Hindlimb muscle (tissue), 1 donor: ENCODE measurements around the gene CELSR1. TPM values are rescaled to one million over a fixed set of nuclear protein-coding genes. Genes with fewer than 3 reads are reported as not detected.
"Not testable (repeated sequence)": the region's sequence is repeated elsewhere in the genome, so short reads cannot be mapped to it uniquely, and the experiment has no call there.

Experiments used
- DNase-seq: peaks from one replicate; pipeline ENCODE4 v3.0.0-alpha.2; 2013
- polyA plus RNA-seq: library from polyadenylated mRNA; unstranded; fragments of 120-200 nt; gene quantifications from one replicate; pipeline ENCODE4 v1.2.1, GENCODE V29; 2013; ENCODE audit not compliant: insufficient read length

CELSR1 gene
- polyA plus RNA-seq, 1 donor: 7.6 TPM

DNA sequence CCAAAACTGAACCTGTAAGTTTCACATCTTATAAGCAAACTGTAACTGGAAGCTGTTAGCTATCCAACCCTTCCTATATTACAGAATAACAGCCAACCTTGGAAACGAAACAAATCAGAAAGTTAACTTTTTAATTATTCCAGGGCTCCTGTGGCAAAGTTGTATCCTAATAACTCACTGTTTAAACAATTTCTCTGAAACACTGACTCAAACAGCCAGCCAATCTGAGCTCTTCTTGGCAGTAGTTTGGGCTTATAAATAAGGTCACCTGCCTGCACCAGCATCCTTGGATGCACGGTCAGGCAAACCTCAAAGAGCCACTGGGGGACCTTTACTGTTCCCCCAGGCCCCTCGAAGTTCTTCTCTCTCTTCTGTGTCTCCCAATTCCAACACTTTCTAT lies 5.0 kb downstream of the CELSR1 start:
- DNase-seq: no peak

GRCh38 chr22:46531581-46532175 lies 5.7 kb downstream of the CELSR1 start:
- DNase-seq: no peak

DNA sequence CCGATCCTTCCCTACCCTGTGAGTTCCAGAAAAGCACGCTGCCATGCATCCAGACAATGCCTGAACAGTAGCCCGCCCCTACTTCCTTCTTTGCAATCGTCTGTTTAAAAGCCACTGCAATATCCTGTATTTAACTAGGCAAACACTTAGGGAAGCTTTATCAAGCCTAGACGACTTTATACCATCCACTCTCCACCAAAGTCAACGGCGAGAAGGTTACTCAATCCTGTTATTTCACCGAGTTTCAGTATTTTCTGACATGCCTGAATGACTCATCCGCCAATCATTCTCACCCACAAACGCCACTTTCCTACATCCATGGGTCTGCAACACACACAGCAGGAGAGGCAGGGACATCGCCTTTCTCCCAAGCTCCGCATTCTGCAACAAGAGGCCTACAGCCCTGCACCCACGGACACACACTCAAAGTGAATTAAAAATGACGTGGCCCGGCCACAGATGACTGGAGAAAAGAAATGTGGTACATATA lies 9.3 kb downstream of the CELSR1 start:
- DNase-seq: no peak

DNA sequence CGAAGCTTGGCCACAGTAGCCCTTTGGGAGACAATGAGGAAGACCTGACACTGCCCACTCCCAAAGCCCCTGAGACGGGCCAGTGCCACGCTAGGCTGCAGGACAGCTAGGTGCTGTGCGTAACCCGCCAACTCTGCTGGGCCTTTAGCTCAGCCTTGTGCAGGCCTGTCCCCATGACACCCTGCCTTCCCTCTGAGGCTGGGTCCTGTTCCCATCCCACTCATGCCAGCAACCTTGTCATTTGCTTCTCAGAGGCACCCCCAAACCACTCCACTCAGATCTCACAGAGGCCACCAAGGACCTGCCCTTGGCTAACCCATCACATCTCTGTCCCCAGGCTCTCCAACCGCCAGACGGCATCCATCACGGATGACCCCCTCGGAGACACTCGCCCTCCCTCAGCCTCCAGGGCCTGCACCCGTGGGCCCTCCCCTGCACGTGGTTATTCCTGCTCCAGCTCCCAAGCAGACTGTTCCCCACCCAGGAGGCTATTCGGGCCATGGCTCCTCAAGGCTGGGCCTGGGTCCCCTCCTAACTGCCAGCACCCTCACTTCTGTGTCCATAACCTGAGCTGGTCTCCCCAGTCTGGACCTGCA lies 11.1 kb downstream of the CELSR1 start:
- no peak for DNase-seq

DNA sequence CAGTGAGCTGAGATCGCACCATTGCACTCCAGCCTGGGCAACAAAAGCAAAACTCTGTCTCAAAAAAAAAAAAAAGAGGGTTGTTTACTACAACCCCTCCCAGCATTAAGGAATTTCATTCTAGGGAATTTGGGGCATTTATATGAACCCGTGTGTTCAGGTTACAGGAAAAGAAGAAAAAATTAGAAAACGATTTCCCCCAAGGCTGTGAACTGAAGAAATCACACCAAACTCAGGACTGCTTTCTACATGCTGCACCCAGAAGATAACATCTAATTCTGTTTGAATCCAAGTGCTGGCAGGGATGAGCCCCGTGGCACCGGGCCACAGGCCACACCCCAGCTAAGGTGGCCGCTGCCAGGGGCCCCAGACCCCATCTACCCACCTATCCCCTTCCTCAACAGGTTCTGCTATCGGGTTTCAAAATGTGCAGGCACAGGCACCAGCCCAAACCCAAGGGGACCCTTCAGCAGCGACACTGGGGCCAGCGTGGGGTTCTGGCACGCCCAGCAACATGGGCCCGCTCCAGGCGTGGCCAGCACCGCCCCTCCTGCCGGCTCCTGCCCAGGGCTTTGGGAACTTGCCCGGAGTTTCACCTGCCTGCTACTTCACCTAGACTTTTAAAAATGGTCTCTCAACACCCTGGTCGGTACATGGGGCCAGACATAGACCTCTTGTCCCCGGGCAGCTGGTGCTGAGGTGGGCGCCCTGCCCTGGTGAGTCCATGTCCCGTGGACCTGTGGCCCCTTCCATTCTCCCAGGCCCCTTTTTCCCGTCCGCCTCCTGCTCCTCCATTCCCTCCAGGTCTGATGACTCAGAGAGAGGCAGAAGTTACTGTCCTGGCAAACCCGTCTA lies 11.8 kb downstream of the CELSR1 start:
- DNase-seq: no peak

GRCh38 chr22:46524203-46524740 lies 13.1 kb downstream of the CELSR1 start:
- DNase-seq: no peak

DNA sequence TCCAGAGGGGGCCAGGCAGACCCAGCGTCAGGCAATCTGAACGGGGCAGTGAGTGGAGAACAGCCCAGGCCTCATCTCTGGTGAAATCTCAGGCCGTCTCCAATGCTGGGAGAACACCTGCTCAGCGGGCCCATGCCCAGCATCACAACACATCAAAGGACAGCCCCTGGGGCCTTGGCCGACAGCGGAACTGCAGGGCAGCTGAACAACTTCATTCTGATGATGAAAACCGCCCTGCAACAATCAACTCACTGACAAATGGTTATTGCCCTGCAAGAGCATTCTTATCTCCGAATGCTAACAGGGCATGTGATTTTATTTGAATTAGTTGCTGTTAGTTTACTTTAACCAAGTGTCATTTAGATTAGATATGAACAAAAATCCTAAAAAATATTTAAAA lies 14.6 kb downstream of the CELSR1 start:
- no peak for DNase-seq

DNA sequence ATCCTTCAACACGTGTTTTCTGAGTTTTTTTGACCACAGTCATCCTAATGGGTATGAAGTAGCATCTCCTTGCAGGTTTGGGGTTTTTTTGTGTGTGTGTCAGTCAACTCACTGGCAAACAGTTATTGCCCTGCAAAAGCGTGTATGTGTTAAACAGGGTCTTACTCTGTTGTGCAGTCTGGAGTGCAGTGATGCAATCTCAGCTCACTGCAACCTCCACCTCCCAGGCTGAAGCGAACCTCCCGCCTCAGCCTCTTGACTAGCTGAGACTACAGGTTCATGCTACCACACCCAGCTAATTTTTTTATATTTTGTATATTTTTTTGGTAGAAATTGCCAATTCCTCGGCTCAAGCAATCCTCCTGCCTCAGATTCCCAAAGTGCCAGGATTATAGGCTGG lies 15.4 kb downstream of the CELSR1 start:
- no peak for DNase-seq

- no peak for DNase-seq
Observed at GRCh38 chr22:46520880-46521279, 16.5 kb downstream of the CELSR1 start.

DNA sequence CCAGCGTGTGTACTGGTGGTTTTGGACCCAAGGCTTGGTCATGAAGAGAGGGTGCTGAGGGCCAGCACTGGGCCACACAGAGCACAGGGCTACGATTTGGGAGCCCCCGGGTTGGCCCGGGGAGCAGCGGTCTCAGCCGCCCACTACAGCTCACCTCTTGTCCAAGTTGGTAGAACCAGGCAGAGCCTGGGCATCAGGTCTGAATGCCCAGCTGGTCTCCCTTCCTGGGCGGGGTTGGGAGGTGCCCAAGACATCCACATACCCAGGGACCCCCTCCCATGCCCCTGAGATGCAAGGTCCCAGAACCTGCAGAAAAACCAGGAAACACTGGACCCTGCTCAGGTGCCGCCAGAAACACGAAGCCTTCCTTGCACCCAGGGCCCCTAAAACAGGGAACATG lies 18.0 kb downstream of the CELSR1 start:
- DNase-seq: no peak

GRCh38 chr22:46518542-46519325 lies 18.7 kb downstream of the CELSR1 start:
- no peak for DNase-seq

- no peak for DNase-seq
Observed at GRCh38 chr22:46518038-46518437, 19.4 kb downstream of the CELSR1 start.

- no peak for DNase-seq
Observed at GRCh38 chr22:46517255-46517761, 20.1 kb downstream of the CELSR1 start.

DNA sequence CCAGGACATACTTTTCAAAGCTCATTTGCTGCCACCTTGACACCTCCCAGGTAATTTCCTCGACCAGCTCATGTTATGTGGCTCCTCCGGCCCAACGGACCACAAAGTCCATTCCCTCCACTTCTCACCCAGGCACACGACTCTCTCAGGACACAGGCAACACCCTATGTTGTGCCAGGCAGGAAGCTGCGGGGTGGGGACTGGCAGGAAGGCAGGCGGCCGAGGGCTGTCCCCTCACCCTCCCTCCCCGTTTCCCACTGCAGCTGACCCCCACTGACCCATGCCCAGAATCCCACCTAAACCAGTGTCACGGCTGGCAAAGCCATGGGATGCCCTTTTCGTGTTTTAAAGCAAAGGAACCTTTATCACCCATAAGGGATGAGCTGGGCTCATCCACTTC lies 20.8 kb downstream of the CELSR1 start:
- DNase-seq: no peak

GRCh38 chr22:46516112-46516487 lies 21.3 kb downstream of the CELSR1 start:
- not testable (repeated sequence) for DNase-seq

GRCh38 chr22:46515208-46516111 lies 22.0 kb downstream of the CELSR1 start:
- no peak for DNase-seq

GRCh38 chr22:46514592-46515207 lies 22.7 kb downstream of the CELSR1 start:
- no peak for DNase-seq

- no peak for DNase-seq
Observed at GRCh38 chr22:46513908-46514550, 23.4 kb downstream of the CELSR1 start.

DNA sequence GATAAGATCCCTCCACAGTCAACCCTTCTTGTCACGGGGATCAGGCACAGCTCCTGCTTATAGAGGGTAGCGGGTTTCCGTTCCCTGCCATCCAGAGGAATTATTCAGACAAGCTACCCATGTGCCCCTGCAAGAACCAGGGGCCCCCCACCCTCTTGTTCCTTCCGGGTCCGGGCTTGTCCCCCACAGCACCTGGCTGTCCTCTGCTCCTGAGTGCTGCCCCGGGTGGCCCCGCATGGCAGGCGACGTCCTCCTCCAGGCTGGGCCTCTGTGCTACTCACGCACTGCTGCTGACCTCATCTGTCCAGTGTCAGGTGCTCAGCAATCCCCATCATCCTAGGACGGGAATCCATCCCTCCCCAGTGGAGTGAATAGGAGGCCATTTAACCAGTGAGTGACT lies 24.7 kb downstream of the CELSR1 start:
- no peak for DNase-seq

DNA sequence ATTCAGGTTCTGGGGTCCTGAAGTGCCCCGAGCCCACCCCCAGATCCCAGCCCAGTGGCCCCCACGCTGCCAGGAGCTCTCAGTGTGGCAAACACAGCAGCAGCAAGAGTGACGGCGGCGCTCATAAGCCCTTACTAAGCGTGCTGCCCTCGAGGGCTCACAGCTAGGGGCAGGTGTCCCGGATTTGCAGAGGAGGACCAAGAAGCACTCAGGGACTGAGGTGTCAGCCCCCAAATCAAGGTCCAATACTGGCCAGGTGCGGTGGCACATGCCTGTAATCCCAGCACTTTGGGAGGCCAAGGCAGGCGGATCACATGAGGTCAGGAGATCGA lies 25.4 kb downstream of the CELSR1 start:
- no peak for DNase-seq
